HS-27A (cell line): ENCODE data around the gene ST7.
"Not testable (repeated sequence)": the region's sequence is repeated elsewhere in the genome, so short reads cannot be mapped to it uniquely, and the experiment has no call there.

Experiments
- DNase-seq: peaks from one replicate; pipeline ENCODE4 v3.0.0-alpha.2; 2012; ENCODE audit warnings: low read depth, missing footprints

Gene ST7

DNA sequence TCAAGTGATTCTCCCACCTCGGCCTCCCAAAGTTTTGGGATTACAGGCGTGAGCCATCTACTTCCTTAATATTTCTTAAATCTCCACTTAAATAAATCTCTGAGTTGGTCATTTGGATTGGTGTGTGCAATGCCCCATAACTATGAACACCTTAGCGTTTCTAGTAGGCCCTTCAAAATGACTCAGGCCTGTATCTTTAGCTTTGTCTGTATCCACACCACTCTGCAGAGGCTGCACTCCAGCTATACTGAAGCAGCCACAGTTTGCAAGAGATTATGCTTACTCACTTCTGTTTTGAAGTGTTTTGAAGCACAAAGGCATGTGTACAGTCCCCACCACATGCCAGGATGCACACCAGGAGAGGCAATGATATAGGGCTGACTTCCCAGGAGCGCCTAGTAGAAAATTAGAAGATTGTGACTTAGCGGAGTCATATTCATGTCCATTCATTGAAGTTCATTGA, 2.4 kb upstream of the ST7 start:
- DNase-seq: no peak

DNA sequence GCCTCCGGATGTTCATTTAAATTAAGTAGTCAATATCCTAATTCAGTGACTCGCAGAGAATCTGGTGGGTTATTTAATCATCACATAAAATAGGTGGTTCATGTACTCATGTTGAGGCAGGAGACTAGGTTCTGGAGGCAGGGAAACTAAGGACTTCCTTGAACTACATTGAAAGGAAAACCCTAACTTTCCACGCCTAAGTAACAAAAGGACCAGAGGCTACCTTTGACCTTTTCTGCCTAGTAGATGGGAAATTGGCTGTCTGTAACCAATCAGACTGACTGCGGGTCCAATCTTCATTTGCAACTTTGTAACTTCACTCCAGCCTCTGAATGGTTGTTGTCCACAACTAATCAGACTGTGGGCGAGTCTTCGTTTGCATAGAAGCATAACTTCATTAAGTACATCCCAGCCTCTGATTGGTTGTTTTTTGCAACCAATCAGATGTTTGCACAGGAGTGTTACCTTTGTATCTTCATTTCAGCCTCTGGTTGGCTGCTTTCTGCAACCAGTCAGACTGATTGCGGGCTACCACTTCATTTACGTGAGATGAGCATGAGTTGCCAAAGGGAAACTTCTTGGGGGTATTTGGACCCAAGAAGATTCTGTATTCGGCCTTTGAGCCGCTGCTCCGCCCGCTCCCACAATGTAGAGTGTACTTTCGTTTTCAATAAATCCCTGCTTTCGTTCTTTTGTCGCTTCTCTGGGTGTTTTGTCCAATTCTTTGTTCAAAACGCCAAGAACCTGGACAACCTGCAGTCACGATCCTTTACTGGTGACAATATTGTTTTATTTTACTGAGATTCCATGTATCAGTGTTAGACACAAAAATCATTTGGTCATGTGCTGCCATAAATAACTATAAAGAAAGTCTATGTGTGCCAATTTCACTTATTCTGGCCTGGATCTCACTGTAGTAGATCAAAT, 1.7 kb upstream of the ST7 start:
- no peak for DNase-seq

DNA sequence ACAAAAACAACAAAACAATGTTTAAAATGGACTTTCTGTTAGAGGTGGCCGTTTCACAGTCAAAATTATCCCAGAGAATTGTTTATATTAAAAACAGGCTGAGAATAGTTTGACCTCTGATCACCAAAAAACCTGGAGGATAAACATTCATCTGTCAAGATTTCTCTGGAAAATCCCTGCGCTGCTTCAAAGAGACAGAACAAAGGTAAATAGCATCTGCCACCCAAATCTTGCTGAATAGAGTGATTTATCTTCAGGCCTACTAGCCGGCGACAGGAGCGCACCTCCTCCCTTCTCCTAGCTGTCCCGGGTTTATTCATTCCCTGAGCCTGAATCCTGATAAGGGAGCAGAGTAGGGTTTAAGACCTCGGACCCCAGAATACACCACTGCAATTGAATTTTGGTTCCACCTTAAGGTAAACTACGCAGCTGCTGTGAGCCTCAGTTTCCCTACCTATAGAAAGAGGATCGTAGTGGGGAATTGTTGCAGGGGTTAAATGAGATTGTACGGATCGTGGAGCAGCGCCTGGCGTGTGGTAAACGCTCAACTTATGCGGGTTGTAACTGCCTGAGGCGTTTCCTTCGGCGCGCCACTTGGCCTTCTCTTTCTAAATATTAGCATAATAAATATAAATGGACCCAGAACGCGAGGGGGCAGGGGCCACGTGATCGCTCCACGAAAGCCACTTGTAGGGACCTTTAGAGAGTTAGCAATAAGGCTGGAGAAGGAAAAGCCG, 498 bp upstream of the ST7 start:
- no peak for DNase-seq

DNA sequence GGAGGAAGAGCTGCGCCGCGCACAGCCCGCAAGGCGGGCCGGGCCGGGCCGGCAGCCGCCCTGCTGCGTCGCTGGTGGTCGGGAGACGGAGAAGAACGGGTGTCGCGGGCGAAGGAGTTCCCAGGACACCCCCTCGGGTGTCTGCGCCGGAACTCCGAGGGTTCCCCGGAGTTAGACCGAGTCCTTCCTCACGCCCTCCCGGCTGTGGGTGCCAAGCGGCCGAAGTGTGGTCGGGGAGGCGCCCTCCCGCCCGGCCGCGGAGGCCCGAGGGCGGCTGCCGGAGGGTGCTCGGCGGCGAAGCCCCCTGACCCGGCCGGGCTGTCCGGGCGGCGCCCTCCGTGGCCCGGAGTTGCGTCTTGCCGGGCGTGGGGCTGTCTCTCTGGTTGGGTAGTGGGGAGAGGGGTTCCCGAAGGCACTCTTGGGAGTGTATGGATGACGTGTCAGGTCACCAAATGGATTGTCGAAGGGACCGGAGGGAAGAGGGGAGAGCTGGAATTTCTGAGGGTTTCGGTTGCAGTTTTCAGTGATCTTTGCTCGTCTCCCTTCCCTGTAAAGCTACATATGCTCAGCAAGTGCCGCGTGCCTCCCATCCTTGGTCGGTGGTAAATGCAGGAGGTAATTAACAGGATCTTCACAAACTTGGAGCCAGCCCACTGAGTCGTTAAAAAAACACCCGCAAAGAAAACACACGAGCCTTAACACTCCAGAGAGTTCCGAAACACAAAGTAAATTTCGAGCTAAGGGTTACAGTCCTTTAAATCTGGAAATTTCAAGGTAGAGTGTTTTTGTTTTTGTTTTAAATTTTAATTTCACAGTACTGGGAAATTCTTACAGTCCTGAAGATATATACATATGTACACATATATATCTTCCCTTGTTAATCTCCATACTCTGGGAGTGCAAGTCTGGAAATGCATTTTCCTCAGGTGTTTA, 871 bp downstream of the ST7 start:
- DNase-seq: no peak

DNA sequence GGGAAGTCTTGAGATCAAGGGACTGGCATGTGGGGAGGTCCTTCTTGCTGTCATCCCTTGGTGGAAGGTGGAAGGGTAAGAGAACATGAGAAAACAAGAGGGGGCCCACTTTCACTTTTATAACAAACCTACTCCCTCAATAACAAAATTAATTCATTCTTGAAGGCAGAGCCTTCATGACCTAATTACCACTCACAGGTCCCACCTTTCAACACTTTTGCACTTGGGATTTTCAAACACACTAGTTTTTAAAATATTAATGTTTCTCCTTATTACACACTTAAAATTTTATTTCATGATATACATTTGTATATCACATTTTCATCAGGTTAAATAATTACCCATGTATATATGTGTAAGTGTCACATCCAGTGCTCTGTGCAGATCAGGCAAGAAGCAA, 2.0 kb downstream of the ST7 start:
- DNase-seq: no peak

DNA sequence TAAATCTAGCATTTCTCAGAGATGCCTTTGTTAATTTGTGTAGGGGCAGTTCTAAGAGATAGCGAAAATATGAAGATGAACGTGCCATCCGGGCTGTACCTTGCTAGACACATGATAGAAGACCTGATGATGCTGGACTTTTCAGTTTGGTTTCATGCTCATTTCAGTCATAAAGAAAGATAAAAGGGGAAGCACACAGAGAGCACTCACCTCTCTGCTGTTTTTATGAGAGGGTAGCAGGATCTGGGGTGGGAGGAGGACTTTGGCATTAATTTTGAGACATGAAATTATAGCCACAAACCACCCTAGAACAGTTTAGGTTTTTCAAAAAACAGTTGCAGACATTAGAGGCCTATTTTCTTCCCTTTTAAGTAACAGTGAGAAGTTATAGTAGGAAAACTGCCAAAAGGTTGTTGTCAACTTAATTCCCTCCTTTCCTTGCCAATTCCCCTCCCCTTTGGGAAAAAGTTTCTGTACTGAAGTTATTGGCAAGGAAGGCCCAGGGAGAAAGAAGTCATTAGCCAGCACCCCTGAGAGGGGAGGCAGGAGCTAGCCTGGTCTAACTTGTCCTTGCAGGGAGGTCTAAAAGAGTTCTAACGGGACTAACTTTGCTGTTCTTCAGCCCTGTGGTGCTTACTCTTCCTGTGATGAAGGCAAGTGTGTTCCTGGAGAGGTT, 2.6 kb downstream of the ST7 start:
- DNase-seq: no peak

DNA sequence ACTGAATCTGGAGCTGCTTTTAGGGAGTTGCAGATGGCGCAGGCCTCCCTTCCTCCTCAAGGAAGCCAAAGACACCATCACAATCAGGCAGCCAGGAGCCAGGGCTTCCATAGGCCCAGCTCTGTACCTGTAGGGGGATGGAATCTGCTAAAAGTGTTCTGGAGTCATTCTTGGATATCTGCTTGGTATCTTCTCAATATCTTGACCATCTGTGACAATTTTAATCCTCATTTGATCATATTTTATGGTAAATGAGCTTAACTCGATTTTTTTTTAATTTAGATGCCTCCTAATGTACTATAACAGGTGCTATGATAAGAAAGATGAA, 3.1 kb downstream of the ST7 start:
- no peak for DNase-seq

DNA sequence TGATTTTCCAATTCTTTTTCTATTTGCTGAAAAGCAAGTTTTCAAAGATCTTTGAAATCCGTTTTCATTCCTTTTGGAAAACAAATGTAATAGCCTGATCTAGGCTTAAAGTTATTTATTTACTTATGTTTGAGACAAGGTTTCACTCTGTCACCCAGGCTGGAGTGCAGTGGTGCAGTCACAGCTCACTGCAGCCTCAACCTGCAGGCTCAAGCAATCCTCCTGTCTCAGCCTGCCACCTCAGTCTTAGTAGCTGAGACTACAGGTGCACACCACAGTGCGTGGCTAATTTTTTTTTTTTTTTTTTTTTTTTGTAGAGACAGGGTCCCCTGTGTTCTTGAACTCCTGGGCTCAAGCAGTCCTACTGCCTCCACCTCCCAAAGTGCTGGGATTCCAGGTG, 4.6 kb downstream of the ST7 start:
- no peak for DNase-seq

DNA sequence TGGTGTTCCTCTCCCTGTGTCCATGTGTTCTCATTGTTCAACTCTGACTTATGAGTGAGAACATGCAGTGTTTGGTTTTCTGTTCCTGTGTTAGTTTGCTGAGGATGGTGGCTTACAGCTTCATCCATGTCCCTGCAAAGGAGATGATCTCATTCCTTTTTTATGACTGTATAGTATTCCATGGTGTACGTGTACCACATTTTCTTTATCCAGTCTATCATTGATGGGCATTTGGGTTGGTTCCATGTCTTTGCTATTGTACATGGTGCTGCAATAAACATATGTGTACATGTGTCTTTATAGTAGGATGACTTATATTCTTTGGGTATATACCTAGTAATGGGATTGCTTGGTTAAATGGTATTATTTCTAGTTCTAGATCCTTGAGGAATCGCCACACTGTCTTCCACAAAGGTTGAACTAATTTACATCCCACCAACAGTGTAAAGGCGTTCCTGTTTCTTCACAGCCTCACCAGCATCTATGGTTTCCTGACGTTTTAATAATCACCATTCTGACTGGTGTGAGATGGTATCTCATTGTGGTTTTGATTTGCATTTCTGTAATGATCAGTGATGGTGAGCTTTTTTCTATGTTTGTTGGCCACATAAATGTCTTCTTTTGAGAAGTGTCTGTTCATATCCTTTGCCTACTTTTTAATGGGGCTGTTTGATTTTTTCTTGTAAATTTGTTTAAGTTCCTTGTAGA, 8.8 kb downstream of the ST7 start:
- not testable (repeated sequence) for DNase-seq

DNA sequence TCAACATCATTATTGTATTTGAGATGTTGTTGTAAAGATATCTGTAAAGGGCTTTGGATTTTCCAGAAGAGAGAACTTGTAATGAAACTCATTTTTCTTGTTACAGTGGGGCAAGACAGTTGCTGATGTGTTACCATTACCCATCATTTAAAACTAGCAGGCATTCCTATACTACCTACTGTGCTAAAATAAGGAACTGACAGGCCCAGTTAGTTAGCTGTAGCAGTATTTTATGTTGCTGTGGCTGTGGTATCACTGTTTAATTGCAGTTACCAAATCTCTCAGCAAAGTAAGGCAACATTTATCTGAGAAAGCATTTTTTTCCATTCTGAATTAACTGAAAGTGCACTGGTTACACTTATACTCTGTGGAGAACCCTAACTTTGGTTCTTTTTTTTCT, 9.9 kb downstream of the ST7 start:
- DNase-seq: no peak

DNA sequence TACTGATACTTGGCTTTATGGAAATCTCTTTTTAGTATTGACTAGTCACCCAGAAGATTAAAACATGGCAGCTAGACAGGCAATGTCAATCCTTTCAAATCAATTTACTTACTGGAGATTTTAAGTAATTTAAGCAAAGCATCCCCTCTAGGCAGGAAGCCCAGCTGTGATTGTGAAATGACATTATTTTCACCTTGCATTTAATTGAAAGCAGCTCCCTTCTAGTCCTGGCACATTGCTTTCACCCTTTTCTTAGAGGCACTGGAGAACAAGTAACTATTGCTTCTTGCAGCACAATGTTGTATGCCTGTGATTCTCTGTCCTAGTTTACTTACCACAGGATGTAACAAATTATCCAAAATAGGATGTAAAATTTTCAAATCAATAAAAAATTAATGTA, 13.3 kb downstream of the ST7 start:
- DNase-seq: no peak

DNA sequence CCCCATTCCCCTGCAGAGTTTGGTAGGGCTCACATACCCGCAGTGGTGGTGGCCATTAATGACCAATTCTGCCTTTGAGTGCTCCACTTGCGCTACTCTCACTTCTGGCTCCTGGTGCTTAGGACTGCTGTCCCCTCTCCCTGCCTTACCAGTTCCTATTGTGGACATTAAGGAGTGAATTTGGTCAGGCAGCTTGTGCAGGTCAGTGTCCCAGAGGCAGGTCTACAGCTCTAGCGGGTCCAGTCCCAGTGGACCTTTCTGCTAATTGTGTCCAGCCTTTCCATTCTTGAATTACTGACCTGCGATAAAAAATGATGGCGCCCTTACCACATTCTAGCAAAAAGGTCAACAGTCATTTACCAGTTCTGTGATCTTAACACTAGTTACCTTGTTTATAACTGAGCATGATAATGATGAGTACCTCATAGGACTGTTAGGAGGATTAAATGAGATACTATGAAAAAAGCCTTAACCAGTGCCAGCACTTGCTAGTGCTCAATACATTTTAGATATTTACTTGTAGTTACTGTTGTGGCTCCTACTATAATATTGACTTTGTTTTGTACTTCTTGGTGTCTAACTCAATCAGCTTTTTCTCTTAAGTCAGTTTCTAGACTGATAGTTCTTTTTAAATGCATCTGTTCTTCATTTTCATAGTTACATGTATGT, 14.1 kb downstream of the ST7 start:
- no peak for DNase-seq

DNA sequence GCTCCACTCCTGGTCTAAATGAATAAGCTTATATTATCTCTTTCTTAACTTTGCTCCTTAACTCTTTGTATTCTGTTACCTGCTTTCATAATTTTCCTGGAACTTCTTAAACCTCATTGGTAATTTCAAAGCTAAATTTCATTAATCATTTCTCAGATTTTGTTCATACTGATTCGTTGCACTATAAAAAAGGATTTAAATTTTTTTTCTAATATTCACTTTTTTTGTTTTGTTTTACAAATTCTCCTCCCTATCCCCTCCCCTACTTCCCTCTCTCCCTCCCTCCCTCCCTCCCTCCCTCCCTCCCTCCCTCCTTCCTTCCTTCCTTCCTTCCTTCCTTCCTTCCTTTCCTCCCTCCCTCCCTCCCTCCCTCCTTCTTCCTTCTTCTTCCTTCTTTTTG, 14.7 kb downstream of the ST7 start:
- DNase-seq: no peak

DNA sequence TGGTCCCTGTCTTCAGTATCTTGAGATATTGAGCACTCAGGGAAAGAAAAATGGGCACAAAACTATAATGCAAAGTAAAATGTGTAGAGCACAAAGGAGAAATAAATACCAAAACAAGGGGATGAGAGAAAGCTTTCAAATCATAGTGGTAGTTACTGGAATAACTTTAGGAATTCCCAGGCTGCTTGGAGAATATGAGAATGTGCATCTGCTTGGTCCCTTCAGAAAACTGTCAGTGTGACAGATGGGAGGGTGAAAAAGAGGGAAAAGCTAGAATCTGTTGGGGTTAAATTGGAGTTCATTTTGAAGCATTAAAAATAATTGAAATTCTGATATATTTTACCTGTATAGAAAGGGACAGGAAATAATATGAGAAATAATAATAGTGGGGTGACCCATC, 15.3 kb downstream of the ST7 start:
- no peak for DNase-seq

DNA sequence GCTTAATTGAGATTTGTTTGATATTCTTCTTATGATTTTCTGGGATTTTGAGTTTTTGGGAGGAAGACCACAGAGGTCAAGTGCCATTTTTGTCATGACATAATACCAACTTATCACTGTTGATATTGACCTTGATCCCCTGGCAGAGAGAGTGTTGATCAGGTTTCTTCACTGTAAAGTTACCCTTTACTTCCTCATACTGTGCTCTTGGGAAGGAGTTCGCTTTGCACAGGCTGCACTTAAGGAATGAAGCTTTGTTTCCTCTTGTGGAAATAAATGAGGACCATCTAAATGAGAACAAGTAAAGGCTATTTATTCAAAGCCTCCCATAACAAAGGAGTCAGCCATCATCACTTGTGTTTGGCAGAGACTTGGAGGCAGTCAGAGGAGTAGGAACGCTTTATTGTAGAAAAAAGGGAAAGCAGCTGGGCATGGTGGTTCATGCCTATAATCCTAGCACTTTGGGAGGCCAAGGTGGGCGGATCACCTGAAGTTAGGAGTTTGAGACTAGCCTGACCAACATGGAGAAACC, 16.1 kb downstream of the ST7 start:
- no peak for DNase-seq

DNA sequence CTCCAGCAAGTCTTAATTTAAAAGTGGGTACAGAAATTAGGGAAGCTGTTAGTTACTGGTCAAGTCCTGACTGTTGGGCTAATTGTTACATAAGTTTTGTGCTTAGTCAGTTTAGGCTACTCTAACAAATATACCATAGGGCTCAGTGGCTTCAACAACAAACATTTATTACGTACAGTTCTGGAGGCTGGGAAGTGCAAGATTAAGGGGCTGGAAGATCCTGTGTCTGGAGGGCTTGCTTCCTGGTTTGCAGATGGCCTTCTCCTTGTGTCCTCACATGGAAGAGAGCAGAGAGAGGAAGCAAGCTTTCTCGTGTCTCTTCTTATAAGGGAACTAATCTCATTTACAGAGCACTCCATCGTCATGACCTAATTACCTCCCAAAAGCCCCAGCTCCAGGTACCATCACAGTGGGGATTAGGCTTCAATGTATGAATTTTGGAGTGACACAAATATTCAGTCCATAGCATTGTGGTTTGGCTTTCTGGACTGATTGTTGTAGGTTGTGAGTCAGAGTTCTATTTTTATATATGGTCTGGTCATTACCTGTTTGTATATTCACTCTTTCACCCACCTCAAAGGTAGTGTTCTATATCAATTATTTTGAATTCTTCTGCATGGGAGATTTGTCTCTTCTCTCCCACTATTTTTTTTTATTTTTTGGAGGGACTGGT, 17.1 kb downstream of the ST7 start:
- DNase-seq: no peak

DNA sequence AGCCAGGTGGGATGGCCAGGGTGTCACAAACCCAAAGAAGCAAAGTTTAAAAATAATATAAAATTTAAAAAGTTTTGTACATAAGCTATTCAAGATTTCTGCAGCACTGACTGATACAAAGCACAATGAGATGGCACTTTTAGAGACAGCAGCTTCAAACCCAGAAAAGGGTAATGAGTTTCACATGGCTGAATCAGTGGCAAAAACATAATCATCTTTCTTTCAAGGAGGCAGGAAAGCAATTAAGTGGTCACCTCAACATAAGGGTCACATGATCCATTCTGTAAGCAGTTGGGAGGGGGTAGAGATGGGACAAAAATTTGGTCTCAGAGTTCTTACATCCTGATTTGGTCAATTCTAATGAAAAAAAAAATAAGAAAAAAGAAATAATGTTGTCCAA, 17.9 kb downstream of the ST7 start:
- DNase-seq: not testable (repeated sequence)

DNA sequence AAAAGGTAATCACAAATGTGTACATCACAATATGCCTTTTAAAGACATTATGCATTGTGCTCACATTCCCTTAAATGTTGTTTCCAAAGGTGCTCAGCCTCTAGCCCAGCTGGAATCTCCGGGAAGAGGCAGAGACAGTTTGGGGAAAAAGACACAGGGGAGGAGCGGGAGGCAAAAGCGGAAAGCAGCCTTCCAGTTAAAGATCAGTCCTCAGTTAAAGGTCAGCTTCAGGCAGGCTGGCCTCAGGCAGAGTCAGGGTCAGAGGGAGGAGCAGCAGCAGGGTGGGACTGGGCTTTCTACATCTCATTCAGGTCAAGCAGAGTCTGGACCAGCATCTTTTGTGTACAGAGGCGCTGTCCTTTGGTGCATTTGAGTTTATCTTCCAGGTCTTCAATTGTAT, 18.6 kb downstream of the ST7 start:
- DNase-seq: no peak

DNA sequence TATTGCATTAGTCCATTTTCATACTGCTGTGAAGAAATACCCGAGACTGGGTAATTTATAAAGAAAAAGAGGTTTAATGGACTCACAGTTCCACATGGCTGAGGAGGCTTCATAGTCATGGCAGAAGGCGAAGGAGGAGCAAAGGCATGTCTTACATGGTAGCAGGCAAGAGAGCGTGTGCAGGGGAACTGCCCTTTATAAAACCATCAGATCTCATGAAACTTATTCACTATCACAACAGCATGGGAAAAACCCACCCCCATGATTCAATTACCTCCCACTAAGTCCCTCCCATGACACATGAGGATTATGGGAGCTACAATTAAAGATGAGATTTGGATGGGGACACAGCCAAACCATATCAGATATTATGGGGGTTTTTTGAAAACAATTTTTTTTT, 21.7 kb downstream of the ST7 start:
- not testable (repeated sequence) for DNase-seq

DNA sequence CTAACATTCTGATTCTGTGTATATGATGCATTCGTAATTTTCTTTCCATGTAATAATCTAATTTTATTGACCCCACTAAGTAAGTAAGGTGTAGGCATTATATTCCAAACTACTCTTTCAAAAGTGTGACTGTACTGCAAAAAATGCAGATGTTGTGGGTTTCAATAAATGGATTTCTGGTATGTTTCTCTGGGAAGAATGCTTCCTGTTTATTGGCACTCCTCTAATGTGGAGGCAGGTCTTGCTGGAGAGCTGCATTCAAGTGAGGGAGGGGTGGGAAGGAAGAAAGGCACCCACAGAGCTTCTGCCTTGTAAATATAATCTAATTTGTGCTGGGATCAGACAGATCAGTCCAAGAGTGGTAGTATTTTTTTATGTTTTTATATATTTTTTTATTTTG, 23.9 kb downstream of the ST7 start:
- DNase-seq: no peak
